HepG2 (cell line): ENCODE data around the gene CTBP1. TPM values are rescaled to one million over a fixed set of nuclear protein-coding genes. Genes with fewer than 3 reads are reported as not detected.

Source experiments
- CCDC6 ChIP-seq: sonication (generic); formaldehyde crosslinking; IDR thresholded peaks from 2 replicates; pipeline ENCODE4 v1.8.1; 2022; ENCODE audit warnings: mild to moderate bottlenecking, missing genetic modification reagents, moderate library complexity
- ELF4 ChIP-seq: sonication (generic); formaldehyde crosslinking; IDR thresholded peaks from 2 replicates; pipeline ENCODE4 v1.5.0; 2020; ENCODE audit warnings: missing genetic modification reagents, mild to moderate bottlenecking, moderate library complexity, borderline replicate concordance
- HNF1B ChIP-seq: sonication (generic); formaldehyde crosslinking; IDR thresholded peaks from 2 replicates; pipeline ENCODE4 v1.5.1; 2020; ENCODE audit warnings: mild to moderate bottlenecking, moderate library complexity, missing genetic modification reagents
- NFYC ChIP-seq: IDR thresholded peaks from 2 replicates; pipeline ENCODE4 v1.6.1; 2016; ENCODE audit warnings: missing genetic modification reagents, missing compliant biosample characterization
- POGZ ChIP-seq: sonication (generic); formaldehyde crosslinking; IDR thresholded peaks from 2 replicates; pipeline ENCODE4 v1.4.0; 2020; ENCODE audit warnings: mild to moderate bottlenecking, missing genetic modification reagents
- PPARG ChIP-seq: conservative IDR thresholded peaks from 2 replicates; pipeline ENCODE4 v1.6.1; 2016; ENCODE audit warnings: missing biosample characterization, missing genetic modification reagents
- STAT5B ChIP-seq: sonication (generic); formaldehyde crosslinking; IDR thresholded peaks from 2 replicates; pipeline ENCODE4 v1.4.0; 2020; ENCODE audit warnings: missing genetic modification reagents
- TAF1 ChIP-seq: sonication (generic); formaldehyde crosslinking; IDR thresholded peaks from 2 replicates; pipeline ENCODE4 v1.4.0; 2020; ENCODE audit warnings: missing genetic modification reagents
- TRIM24 ChIP-seq: sonication (generic); formaldehyde crosslinking; IDR thresholded peaks from 2 replicates; pipeline ENCODE4 v1.8.0; 2022; ENCODE audit warnings: mild to moderate bottlenecking, missing genetic modification reagents
- ZEB1 ChIP-seq: IDR thresholded peaks from 2 replicates; pipeline ENCODE4 v1.6.1; 2012; ENCODE audit warnings: mild to moderate bottlenecking, low read depth, inconsistent platforms; ENCODE audit not compliant: insufficient replicate concordance
- ZNF337 ChIP-seq: sonication (generic); formaldehyde crosslinking; IDR thresholded peaks from 2 replicates; pipeline ENCODE4 v1.5.1; 2020; ENCODE audit warnings: missing genetic modification reagents, low read depth, mild to moderate bottlenecking, borderline replicate concordance
- ZNF501 ChIP-seq: sonication (generic); formaldehyde crosslinking; IDR thresholded peaks from 2 replicates; pipeline ENCODE4 v1.5.1; 2020; ENCODE audit warnings: mild to moderate bottlenecking, moderate library complexity, missing genetic modification reagents
- ZNF556 ChIP-seq: sonication (generic); formaldehyde crosslinking; IDR thresholded peaks from 2 replicates; pipeline ENCODE4 v1.4.0; 2020; ENCODE audit warnings: mild to moderate bottlenecking, missing genetic modification reagents, borderline replicate concordance
- ZSCAN29 ChIP-seq: sonication (generic); formaldehyde crosslinking; conservative IDR thresholded peaks from 2 replicates; pipeline ENCODE4 v1.4.0; 2020; ENCODE audit warnings: mild to moderate bottlenecking, missing genetic modification reagents
- polyA plus RNA-seq, 8 experiments: library from polyadenylated mRNA; depleted of rRNA in 3 of 8; stranded (reverse) in 7 of 8; unstranded in 1 of 8; fragments of >200 nt; fragmentation: Illumina TruSeq in 4 of 8; extraction: Trizol in 4 of 8; gene quantifications; 2 replicates each; pipeline versions ENCODE4 v1.2.1 to v1.2.3, GENCODE V29; 2011 to 2016; ENCODE audit warnings: low read depth in 4 of 8, missing spikeins in 1 of 8, mixed read lengths in 1 of 8; ENCODE audit not compliant: insufficient read depth in 1 of 8
- total RNA-seq, 5 experiments: library from RNA; depleted of rRNA; stranded (reverse); fragments of >200 nt; fragmentation: Illumina TruSeq; extraction: Trizol; gene quantifications; 2 replicates each; pipeline ENCODE4 v1.2.3, GENCODE V29; 2016; ENCODE audit warnings: low read depth in 1 of 5
- TF ChIP-seq, protein P1 (sequence below): sonication (generic); formaldehyde crosslinking; IDR thresholded peaks from 2 replicates; pipeline ENCODE4 v1.9.0; 2022; ENCODE audit warnings: low read depth, missing genetic modification reagents
- TF ChIP-seq, protein P2 (sequence below): sonication (generic); formaldehyde crosslinking; IDR thresholded peaks from 2 replicates; pipeline ENCODE4 v1.5.1; 2020; ENCODE audit warnings: missing genetic modification reagents, mild to moderate bottlenecking, borderline replicate concordance
- TF ChIP-seq, protein P3 (sequence below): IDR thresholded peaks from 2 replicates; pipeline ENCODE4 v1.6.1; 2016; ENCODE audit warnings: low read depth, missing genetic modification reagents, missing compliant biosample characterization

The CTBP1 gene
- total and polyA plus RNA-seq, 2 of the 13 experiments (the other 11 are each of a cell fraction or from before 2014, with no cell fraction given): 78.5 to 112 TPM

GRCh38 chr4:1204828-1205585, 43.9 kb downstream of the CTBP1 start (continued):
- TF ChIP-seq TAF1 (peak; percentile 92), PPARG (peak; percentile 67; the same call in 1 of the 2 replicates), ELF4 (CRISPR knock-in tag) (no peak), ZNF337 (CRISPR knock-in tag) (peak; percentile 55; the same call in 1 of the 2 replicates), STAT5B (CRISPR knock-in tag) (0 out of 2 replicates have a peak, but pooled peaks have one; percentile 31), NFYC (CRISPR knock-in tag) (no peak), HNF1B (CRISPR knock-in tag) (peak; percentile 96), ZSCAN29 (CRISPR knock-in tag) (0 out of 2 replicates have a peak, but pooled peaks have one; percentile 35), POGZ (CRISPR knock-in tag) (peak; percentile 66), TRIM24 (CRISPR knock-in tag) (no peak), CCDC6 (CRISPR knock-in tag) (peak; percentile 45; the same call in 1 of the 2 replicates), ZNF556 (CRISPR knock-in tag) (peak; percentile 91; the same call in 1 of the 2 replicates), ZNF501 (CRISPR knock-in tag) (peak; percentile 81), ZEB1 (peak; percentile 18)
- TF ChIP-seq, protein P1, sequence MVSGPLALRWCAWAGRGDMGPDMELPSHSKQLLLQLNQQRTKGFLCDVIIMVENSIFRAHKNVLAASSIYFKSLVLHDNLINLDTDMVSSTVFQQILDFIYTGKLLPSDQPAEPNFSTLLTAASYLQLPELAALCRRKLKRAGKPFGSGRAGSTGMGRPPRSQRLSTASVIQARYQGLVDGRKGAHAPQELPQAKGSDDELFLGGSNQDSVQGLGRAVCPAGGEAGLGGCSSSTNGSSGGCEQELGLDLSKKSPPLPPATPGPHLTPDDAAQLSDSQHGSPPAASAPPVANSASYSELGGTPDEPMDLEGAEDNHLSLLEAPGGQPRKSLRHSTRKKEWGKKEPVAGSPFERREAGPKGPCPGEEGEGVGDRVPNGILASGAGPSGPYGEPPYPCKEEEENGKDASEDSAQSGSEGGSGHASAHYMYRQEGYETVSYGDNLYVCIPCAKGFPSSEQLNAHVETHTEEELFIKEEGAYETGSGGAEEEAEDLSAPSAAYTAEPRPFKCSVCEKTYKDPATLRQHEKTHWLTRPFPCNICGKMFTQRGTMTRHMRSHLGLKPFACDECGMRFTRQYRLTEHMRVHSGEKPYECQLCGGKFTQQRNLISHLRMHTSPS (CRISPR knock-in tag): peak; percentile 100
- TF ChIP-seq, protein P2, sequence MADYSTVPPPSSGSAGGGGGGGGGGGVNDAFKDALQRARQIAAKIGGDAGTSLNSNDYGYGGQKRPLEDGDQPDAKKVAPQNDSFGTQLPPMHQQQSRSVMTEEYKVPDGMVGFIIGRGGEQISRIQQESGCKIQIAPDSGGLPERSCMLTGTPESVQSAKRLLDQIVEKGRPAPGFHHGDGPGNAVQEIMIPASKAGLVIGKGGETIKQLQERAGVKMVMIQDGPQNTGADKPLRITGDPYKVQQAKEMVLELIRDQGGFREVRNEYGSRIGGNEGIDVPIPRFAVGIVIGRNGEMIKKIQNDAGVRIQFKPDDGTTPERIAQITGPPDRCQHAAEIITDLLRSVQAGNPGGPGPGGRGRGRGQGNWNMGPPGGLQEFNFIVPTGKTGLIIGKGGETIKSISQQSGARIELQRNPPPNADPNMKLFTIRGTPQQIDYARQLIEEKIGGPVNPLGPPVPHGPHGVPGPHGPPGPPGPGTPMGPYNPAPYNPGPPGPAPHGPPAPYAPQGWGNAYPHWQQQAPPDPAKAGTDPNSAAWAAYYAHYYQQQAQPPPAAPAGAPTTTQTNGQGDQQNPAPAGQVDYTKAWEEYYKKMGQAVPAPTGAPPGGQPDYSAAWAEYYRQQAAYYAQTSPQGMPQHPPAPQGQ (CRISPR knock-in tag): 0 out of 2 replicates have a peak, but pooled peaks have one; percentile 68
- TF ChIP-seq, protein P3, sequence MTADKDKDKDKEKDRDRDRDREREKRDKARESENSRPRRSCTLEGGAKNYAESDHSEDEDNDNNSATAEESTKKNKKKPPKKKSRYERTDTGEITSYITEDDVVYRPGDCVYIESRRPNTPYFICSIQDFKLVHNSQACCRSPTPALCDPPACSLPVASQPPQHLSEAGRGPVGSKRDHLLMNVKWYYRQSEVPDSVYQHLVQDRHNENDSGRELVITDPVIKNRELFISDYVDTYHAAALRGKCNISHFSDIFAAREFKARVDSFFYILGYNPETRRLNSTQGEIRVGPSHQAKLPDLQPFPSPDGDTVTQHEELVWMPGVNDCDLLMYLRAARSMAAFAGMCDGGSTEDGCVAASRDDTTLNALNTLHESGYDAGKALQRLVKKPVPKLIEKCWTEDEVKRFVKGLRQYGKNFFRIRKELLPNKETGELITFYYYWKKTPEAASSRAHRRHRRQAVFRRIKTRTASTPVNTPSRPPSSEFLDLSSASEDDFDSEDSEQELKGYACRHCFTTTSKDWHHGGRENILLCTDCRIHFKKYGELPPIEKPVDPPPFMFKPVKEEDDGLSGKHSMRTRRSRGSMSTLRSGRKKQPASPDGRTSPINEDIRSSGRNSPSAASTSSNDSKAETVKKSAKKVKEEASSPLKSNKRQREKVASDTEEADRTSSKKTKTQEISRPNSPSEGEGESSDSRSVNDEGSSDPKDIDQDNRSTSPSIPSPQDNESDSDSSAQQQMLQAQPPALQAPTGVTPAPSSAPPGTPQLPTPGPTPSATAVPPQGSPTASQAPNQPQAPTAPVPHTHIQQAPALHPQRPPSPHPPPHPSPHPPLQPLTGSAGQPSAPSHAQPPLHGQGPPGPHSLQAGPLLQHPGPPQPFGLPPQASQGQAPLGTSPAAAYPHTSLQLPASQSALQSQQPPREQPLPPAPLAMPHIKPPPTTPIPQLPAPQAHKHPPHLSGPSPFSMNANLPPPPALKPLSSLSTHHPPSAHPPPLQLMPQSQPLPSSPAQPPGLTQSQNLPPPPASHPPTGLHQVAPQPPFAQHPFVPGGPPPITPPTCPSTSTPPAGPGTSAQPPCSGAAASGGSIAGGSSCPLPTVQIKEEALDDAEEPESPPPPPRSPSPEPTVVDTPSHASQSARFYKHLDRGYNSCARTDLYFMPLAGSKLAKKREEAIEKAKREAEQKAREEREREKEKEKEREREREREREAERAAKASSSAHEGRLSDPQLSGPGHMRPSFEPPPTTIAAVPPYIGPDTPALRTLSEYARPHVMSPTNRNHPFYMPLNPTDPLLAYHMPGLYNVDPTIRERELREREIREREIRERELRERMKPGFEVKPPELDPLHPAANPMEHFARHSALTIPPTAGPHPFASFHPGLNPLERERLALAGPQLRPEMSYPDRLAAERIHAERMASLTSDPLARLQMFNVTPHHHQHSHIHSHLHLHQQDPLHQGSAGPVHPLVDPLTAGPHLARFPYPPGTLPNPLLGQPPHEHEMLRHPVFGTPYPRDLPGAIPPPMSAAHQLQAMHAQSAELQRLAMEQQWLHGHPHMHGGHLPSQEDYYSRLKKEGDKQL (CRISPR knock-in tag): no peak; the same call in 1 of the 2 replicates
